HG03469 (cell line): ENCODE measurements around the gene PLPP7.
"Not testable (repeated sequence)": the region's sequence is repeated elsewhere in the genome, so short reads cannot be mapped to it uniquely, and the experiment has no call there.

Source experiments
- ATAC-seq: cut with Tn5 transposase; IDR thresholded peaks from one replicate; pipeline ENCODE4 v1.9.1; 2021; ENCODE audit warnings: mild to moderate bottlenecking, moderate library complexity, moderate number of reproducible peaks; ENCODE audit not compliant: unreplicated experiment

The PLPP7 gene

DNA sequence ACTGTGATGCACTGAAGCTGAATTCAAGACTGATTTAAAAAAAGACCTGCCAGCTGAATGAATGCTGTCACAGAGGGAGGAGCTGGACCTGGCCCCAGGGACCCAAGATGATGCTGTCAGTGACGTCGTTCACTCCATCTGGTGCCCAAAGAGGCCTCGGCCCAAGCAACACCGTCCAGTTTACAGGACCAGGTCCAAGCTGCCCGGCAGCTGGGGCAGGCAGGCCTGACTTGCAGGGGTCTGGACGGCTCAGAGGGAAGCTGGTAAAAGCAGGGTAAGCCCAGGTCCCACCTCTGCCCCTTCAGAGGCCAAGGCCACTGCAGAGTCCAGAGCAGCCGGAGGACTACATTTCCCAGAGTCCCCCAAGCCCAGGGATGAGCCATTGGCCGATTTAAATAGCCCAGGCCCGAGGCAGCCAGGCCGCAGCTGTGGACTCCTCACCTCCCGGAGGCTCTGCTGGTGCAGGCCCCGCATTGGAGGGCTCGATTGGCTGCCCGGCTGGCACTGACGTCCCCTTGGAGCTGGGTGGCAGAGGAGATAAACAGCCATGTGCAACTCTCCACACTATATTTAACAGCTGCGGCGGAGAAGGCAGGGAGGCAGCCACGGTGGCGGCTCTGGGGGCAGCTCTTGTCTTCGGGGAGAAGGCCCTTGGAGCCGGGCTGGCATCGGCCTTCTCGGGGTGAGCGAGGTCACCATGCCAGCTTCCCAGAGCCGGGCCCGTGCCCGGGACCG lies at the start of gene PLPP7:
TSS of gene PLPP7 (plus strand) at position 423 of the 735 bp plus-strand sequence. CDS start at position 698, 275 bp downstream.
- ATAC-seq: no peak

DNA sequence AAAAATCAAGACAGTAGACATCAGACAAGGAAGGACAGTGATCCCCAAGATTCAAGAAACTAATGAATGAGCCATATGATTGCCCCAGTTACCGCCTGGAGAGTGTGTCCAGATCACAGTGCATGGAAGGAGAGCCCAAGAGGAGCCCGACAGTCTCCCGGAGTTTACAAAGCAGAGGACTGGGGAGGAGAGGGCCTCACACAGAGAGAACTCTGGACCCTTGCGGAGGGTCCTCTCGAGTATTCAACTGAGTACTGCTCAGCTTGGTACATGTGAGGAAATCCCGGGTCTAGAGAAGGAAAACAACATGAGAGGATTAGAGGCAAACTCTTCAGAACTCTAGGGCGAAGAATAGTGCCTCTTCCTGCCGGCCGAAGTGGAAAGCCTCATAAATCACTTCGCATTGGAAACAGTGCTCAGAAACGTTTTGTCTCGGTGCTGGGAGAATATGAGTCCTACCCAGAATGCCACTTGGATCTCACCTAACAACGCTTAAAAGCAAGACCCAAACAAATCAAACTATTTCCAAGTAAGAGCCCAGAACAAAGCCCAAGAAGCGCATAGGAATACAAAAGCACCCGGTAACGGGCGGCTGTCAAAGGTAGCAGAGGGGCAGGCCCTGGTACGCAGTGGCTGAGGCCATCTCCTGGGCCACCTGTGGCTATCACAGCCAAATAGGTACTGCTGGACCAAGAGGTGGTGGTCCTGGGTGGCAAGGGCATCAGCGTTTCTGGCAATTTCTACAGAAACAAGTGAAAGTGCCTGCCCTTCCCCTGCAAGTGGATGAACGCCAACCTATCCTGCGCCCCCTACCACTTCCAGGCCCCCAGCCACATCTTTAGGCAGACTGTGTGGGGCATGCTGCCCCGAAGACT lies 49.2 kb upstream of the PLPP7 start:
- no peak for ATAC-seq

DNA sequence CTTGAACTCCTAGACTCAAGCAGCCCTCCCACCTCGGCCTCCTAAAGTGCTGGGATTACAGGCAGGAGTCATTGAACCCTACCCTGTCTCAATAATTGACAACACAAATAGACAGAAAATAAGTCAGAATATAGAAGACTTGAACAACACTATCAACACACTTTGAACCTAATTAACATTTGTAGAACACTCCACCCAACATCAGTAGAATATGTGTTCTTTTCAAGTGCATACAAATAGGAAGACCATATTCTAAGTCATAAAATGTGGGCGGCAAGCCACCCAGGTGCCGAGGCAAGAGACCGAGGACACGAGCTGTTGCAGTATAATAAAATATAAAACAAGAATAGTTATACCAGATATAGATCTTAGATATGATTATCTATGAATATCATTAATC lies 45.2 kb upstream of the PLPP7 start:
- ATAC-seq: not testable (repeated sequence)

DNA sequence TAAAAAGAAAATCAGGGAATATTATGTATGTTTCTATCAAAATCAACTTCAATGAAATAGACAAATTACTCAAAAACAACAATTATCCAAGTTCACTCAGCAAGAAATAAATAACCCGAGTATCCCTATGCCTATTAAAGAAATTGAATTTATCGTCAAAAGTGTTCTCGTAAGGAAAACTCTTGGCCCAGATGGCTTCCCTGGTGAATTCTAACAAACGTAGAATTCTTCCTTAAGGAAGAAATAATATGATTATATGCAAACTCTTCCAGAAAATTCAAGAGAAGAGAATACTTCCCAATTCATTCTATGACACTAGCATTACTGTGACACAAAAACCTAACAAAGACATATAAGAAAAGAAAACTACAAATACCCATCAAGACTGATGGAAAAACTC lies 42.9 kb upstream of the PLPP7 start:
- ATAC-seq: no peak

DNA sequence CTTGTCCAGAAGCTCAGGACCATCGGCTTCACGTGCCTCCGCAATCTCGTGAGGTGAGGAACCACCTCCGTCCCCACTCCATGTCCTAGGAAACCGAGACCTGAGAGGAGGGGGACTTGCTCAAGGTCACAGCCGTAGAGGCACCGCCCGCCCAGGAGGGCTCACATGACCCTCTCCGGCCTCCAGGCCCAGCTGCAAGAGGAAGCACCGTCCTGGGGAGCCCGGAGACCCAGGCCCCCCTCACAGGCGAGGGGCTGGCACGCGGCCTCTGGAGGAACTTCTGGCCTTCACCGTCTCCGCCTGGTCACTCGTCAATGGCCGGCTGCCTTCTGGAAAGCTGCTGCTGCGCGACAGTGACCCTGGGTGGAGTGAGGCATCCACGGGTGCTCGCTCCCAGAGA lies 37.4 kb upstream of the PLPP7 start:
- no peak for ATAC-seq

DNA sequence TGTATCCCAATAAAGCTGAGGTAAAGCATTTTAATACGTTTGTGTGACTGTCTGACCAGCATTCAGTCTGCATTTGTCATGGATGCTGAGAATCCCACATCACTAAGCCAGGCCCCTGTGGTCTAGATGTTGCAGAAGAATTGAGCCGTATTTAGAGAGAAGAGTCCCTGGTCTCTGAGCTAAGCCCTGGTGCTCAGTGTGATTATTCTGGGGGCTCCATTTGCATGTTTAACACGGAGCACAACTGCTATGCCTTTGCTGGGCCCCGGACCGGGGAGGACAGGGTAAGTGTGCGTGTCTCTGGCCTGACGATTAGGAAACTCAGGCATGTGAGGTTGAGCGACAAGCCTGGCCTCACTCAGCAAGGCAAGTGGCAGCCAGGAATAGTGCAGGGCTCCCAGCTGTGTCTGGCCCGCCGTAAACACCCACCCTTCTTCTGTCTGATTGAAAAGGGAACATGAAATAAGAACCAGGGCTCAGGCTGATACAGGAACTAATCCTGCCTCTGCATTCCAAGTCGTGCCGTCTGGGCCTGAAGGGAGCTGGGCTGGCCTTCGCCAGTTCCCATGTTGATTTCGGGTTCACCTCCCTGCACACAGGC lies 35.5 kb upstream of the PLPP7 start:
- ATAC-seq: no peak

DNA sequence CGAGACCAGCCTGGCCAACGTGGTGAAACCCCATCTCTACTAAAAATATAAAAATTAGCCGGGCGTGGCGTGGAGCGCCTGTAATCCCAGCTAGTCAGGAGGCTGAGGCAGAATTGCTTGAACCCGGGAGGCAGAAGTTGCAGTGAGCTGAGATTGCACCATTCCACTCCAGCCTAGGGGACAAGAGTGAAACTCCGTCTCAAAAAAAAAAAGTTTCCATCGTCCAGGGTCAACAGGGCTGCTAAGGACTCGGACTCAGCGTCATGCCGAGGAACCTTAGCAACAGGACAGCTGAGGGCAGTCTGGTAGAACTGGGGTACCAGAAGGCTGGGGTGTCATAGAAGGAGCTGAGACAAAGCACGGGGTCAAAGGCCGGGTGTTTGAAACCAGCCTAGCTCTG lies 34.9 kb upstream of the PLPP7 start:
- ATAC-seq: no peak

DNA sequence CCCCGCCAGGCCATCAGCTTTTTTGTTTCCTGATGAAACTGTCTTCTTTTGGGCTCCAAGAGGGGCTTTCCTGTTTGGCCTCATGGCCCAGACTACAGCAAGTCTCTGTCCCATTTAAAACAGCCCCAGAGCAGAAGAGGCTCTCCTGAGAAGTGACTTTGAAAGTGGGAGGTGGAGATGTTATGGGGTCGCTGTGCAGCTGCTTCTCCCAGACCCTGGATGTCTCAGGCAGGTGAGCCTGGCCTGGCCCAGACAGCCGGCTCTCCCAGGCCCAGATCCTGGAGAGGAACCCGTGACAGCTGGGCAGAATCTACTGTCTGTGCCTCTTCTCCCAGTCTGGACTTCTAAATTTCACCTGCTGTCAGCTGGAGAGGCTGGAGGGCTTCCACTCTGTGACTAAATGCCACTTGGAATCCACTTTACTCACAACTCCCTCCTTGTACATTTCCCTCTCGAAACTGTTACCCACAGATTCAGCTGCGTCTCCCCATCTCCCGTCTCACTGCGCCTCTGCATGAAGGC lies 33.8 kb upstream of the PLPP7 start:
- ATAC-seq: no peak

DNA sequence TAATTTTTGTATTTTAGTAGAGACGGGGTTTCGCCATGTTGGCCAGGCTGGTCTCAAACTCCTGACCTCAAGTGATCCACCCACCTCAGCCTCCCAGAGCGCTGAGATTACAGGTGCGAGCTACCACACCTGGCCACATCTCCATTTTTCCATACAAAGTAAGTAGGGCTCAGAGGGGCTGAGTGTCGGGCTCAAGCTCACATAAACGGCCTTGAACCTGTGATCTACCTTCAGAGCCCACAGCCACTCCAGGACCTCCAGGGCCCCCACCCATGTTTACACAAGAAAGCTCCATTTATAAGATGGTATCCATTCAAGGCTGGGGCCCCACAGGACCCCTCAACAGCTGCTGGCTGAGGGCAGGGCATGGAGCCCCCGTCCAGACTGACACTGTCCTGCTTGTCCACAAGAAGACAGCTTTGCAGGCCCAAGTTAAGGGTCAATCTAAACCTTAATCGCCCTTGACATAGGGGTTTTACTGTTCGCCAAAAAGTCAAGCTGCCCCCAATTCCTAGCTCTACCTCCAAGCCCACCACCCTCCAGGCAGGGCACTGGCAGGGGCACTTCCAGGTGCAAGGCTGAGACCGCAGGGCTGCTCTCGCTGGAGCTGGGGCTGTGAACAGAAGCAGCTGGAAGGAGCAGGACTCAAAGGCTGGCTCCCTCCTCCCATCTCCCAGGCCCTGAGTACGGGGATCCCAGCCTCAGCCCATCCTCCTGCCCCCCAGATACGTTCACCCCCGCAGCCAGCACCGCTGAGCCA lies 32.1 kb upstream of the PLPP7 start:
- ATAC-seq: no peak

DNA sequence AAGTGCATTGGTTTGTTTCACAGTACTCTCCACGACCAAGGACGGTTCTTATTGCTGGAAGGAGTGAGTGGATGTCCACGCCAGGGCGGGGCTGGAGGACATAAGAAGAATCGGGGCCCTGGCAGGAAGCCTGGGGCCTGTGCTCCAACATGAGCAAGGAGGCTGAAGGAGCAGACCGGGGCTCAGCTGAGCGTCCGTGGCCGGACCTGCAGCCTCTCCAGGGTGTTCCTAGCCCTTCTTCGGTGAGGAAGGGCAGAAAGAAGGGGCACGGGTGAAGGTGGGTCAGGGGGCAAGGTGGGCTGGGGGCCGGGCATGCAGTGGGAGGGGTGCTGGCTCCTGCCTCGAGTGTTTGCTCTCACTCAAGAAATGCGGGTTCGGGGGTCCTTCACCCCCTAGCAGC lies 31.3 kb upstream of the PLPP7 start:
- no peak for ATAC-seq

DNA sequence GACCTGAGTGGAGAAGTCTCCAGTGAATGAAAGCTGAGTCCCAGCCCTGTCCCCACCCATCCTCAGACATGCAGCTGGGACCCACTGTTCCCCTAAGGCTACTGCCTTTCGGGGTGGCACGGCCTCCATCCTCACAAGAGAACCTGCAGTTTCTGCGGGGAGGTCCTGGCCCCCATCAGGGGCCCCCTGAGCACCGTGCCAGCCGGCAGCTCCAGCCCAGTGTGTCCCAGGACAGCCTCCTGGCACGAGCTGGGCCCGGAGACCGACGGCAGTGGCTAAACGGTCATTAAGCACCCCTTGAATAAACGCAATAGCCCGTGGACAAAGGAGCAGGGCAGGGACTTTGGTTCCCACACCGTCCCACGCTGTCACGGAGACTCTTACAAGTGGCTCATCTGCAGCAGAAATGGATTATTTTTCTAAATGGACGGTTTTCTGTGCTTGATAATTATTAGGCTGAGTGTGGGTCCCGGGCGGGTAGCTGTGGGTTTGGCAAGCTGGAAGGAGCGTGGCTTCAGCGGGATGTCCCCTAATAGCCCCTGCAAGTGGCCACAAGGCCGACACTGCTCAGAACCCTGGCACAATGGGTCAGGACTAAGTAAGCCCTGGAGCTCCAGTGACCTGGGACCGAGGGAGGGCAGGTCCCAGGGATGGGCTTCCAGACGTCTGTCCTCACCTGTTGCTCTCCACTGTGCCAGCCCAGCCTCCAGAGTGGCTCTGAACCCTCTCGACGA lies 30.7 kb upstream of the PLPP7 start:
- no peak for ATAC-seq

DNA sequence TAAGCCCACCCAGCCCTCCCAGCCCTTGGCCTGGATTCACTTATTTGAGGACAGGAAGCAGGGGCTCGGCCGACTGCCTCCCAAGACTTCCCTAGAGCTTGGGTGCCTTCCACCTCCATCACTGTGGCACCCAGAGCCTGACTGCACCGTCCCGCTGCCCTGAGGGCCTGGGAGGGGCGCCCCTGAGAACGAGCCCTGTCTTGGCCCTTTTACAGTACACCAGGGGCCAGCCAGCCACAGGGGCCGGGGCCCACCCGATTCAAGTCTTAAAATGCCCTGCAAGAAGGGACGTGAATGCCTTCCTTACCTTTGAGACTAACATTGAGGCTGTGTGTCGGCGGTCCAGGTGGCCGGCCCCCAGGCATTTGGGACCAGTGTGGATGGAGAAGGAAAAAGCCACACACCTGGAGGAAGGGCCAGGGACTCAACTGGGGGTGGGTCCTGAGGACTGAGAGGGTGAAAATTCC lies 30.1 kb upstream of the PLPP7 start:
- no peak for ATAC-seq

DNA sequence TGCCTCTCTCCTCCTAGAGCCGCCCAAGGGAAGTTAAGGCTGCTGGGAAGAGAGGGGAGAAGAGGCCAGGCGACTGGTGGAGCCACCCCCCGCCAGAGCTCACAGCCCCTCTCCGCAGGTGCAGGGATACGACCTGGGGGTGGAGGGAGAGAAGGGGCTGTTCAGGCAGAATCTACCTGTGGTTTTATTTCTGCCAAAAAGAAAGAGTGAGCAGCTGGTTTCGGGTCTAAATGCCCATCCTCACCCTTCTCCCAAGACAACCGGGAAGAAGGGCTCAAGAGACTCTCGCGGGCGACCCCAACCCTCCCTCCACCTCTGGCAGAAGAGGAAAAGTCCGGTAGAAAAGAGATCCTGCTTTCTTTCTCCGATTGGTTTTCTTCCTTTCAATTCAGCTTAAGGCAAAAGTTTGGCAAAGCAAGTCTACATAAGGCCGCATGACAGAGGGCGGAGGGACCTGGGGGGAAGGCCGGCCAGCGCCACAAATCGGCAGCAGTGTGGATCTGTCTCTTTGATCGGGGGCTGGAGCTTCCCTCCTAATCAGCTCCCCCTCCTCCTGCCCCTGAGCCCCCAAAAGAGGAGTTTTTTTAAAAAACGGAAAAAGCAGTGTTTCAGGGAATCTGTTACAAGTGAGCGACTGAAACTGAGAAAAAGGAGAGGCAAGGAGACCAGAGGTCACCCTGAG lies 29.5 kb upstream of the PLPP7 start:
- ATAC-seq: no peak

DNA sequence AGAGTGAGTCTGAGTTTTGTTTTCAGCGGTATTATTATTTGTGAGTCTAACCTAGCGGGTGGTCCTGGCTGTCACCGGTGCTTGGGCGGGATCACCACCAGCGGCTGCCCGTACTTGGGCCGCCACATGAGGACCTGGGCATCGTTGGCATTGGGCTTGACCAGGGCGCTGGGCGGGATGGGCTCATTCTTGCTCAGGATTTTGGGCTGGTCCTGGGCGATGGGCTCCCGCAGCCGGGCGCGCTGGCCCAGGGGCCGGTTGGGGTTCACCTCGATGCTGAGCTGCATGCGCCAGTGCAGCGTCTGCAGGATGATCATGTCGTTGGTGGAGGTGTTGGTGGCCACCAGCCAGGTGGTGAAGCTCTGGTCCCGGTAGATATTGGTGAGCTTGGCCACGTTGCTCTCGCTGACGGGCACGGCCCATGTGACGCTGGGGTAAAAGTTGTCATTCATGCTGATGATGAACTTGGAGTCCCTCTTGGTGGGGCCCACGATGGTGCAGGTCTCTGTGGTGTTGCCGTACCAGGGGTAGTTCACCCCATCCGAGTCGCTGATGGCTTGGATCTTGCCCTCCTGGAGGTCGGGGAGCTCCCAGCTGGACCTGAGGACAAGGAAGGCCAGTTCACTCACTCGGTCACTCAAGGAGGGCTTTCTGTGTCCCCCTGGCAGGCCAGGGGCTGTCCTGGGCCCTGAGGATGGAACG lies 28.6 kb upstream of the PLPP7 start:
- no peak for ATAC-seq

DNA sequence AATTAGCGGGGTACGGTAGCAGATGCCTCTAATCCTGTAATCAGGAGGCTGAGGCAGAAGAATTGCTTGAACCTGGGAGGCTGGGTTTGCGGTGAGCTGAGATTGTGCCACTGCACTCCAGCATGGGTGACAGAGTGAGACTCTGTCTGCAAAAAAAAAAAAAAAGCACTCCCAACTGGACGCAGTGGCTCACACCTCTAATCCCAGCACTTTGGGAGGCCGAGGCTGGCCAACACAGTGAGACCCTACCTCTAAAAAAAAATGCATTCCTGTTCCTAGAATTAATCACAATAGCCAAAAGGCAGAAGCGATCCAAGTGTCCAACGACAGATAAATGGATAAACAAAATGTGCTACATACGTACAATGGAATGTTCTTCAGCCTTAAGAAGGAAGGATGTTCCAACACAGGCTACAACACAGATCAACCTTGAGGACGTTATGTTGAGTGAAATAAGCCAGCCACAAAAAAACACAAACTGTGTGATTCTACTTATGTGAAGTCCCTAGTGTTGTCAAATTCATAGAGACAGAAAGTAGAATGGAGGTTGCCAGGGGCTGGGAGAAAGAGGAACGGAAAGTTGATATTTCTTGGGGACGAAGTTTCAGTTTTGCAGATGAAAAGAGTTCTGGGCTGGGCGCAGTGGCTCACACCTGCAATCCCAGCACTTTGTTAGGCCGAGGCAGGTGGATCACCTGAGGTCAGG lies 27.0 kb upstream of the PLPP7 start:
- ATAC-seq: no peak

DNA sequence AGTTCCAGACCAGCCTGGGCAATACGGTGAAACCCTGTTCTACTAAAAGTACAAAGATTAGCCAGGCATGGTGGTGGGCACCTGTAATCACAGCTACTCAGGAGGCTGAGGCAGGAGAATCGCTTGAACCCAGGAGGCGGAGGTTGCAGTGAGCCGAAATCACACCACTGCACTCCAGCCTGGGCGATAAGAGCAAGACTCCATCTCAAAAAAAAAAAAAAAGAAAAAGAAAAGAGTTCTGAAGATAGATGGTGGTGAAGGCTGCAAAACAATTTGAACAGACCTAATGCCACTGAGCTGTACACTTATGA lies 26.5 kb upstream of the PLPP7 start:
- not testable (repeated sequence) for ATAC-seq

DNA sequence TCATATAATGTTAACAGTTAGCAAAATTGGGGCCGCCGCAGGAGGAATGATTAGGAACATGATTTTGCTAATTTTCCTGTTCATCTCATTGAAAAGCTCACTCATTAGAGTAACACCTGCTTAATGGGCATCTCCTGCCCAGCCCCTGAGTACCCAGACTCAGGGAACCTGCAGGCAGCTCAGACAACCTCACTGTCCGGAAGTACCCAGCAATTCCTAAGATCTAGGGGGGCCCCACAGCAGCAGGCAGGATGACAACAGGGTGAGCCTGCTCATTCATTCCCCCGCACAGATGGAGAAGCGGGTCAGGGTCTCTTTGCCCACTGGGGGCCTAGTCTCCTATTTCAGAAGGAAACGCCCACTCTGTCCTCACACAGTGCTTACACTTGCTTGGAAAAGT lies 25.8 kb upstream of the PLPP7 start:
- ATAC-seq: no peak

DNA sequence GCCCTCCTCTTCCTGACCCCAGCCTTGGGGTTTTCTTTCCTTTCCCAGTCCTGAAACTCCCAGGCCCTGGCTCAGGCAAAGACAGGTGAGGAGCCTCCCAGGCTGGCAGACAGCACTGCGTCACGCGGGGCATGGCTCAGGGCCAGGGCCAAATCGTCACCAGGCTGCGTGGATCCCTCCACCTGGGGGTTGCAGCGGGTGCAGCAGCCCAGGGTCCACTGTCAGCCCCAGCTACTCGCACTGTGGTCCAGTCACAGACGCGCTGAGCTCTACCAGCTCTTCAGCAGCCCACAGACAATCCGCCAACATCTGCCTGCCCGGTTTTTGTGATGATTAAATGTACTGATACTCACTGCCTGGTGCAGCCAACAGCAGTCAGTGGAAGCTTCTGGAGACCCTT lies 25.3 kb upstream of the PLPP7 start:
- ATAC-seq: no peak
